Ovary (tissue), 3 donors: ENCODE results near the gene SUN1.

Experiments used
- CTCF ChIP-seq, 3 donors: fragments of 450-650 bp in 2 of 3; fragments of 200-600 bp in 1 of 3; IDR thresholded peaks; one replicate each; pipeline versions ENCODE4 v1.5.1 to v1.8.0; 2016 to 2022; ENCODE audit warnings: antibody characterized with exemption in 3 of 3, mild to moderate bottlenecking in 1 of 3
- POLR2A ChIP-seq: fragments of 450-650 bp; IDR thresholded peaks from one replicate; pipeline ENCODE4 v1.6.1; 2017; ENCODE audit warnings: antibody characterized with exemption, mild to moderate bottlenecking, moderate library complexity
- donor health status: DM: no; HTN: no; CAD: no.

GRCh38 chr7:921581-922333, 89.5 kb downstream of the SUN1 start:
- no peak for TF ChIP-seq CTCF (IDR thresholded peaks at IDR 0.05)
- TF ChIP-seq POLR2A, result no peak
